RWPE2 (cell line): ENCODE results near the gene LSR.

Source experiments
- ATAC-seq: fragments of 200-7000 bp; cut with Tn5 transposase; 3 replicates; pipeline ENCODE4 v1.9.1; 2021; ENCODE audit warnings: low read depth
- DNase-seq: peaks from one replicate; pipeline ENCODE4 v3.0.0-alpha.2; 2020; ENCODE audit warnings: low spot score
- H3K27ac ChIP-seq: fragments of 450-650 bp; 2 replicates; pipeline ENCODE4 v1.5.1; 2017; ENCODE audit warnings: mild to moderate bottlenecking; ENCODE audit not compliant: poor library complexity, severe bottlenecking
- H3K27me3 ChIP-seq: fragments of 250-450 bp; sonication (Bioruptor Pico); 2 replicates; pipeline ENCODE4 v1.5.1; 2021; ENCODE audit warnings: mild to moderate bottlenecking, moderate library complexity; ENCODE audit not compliant: insufficient read depth, poor library complexity, severe bottlenecking
- H3K36me3 ChIP-seq: fragments of 250-450 bp; sonication (Bioruptor Pico); 2 replicates; pipeline ENCODE4 v1.5.1; 2020; ENCODE audit warnings: low read depth, mild to moderate bottlenecking, moderate library complexity
- H3K4me1 ChIP-seq: fragments of 250-450 bp; sonication (Bioruptor Pico); 2 replicates; pipeline ENCODE4 v1.5.1; 2021; ENCODE audit warnings: mild to moderate bottlenecking, moderate library complexity; ENCODE audit not compliant: insufficient read depth, poor library complexity, severe bottlenecking
- H3K4me3 ChIP-seq: fragments of 250-450 bp; sonication (Bioruptor Pico); 2 replicates; pipeline ENCODE4 v1.5.1; 2021; ENCODE audit warnings: mild to moderate bottlenecking, moderate library complexity; ENCODE audit not compliant: severe bottlenecking
- H3K9me3 ChIP-seq: fragments of 250-450 bp; sonication (Bioruptor Pico); 2 replicates; pipeline ENCODE4 v1.5.1; 2021; ENCODE audit warnings: mild to moderate bottlenecking, moderate library complexity; ENCODE audit not compliant: severe bottlenecking
- TF ChIP-seq, protein P1 (sequence below): fragments of 450-650 bp; IDR thresholded peaks from one replicate; pipeline ENCODE4 v1.5.1; 2017; ENCODE audit warnings: mild to moderate bottlenecking, moderate library complexity; ENCODE audit not compliant: poor library complexity, severe bottlenecking

The LSR gene

DNA sequence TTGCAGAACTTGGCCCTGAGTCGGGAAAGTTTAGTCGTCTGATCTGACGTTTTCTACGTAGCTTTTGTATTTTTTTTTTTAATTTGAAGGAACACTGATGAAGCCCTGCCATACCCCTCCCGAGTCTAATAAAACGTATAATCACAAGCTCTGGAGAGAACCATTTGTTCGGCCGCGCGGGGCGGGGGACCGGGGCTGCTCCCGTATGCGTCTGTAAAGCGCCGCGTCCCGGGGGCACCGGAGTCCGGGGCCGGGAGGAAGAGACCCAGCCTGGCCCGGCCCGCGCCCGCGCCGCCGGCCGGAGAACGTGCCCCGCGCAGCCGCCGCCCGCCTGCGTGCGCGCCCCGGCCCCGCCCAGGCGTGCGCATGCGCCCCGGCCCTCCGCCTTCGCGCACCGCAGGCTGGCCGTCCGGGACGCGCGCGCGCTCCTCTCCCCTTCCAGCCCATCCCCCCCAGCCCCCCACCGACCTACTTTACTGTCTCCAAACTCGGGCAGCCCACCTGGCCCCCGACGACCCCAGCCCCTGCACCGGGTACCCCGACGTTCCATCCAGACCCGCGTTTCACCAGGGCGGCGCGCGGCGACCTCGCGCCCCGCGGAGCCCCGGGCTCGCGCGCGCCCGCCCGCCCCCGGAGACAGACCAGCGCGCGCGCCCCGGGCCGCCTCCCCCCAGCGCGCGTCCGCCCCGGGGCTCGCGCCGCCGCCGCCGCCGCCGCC lies 19.2 kb downstream of the LSR start:
- no peaks in the 10 kb centered on the region for H3K27me3 ChIP-seq
- ATAC-seq (no peak; the same call in 1 of the 3 replicates), DNase-seq (peak; percentile 61)
- TF ChIP-seq, protein P1, sequence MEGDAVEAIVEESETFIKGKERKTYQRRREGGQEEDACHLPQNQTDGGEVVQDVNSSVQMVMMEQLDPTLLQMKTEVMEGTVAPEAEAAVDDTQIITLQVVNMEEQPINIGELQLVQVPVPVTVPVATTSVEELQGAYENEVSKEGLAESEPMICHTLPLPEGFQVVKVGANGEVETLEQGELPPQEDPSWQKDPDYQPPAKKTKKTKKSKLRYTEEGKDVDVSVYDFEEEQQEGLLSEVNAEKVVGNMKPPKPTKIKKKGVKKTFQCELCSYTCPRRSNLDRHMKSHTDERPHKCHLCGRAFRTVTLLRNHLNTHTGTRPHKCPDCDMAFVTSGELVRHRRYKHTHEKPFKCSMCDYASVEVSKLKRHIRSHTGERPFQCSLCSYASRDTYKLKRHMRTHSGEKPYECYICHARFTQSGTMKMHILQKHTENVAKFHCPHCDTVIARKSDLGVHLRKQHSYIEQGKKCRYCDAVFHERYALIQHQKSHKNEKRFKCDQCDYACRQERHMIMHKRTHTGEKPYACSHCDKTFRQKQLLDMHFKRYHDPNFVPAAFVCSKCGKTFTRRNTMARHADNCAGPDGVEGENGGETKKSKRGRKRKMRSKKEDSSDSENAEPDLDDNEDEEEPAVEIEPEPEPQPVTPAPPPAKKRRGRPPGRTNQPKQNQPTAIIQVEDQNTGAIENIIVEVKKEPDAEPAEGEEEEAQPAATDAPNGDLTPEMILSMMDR = no peak
- H3K27ac ChIP-seq = peak overlapping the region; percentile 90
- peak overlapping the region; percentile 98 for H3K4me3 ChIP-seq
- no peaks in the 10 kb centered on the region for H3K4me1 ChIP-seq
- H3K9me3 ChIP-seq = no peaks in the 10 kb centered on the region
- H3K36me3 ChIP-seq = peaks cover 35% of the 10 kb centered on the region

DNA sequence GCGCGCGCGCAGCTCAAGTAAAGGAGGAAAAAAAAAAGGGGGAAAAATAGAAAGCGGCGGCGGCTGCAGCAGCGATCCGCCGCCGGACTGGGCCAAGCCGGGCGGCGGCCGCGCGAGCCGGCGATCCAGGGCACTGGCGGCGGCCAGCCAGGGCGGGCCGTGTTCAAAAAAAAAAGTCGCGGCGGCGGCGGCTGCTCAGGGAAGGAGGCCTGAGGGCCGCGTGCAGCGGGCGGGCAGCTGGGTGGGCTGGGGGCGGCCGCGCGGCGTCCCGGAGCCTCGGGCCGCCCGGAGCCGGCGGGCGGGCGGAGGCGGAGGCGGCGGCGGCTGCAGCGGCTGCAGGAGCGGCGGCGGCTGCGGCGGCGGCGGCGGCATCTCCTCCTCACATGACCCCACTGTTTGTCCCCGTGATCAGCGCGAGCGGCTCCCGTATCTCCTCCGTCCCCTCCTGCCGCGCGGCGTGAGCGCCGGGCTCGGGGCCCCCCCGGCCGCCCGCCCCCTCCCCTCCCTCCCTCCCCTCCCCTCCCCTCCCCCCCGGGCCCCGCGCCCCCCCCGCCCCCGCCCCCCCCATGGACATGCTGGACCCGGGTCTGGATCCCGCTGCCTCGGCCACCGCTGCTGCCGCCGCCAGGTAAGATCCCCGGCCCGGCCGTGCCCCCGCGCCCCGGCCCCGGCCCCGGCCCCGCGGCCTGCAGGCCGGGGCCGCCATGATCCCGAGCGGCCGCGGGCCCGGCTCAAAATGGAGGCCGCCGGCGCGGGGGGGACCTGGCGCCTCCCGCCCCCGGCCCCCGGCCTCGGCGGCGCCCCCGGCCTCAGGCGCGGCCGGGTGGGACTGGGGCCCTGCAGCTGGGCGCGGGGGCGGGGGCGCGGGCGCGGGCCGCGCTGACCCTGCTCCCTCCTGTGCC lies 20.0 kb downstream of the LSR start, which contains the start of gene USF2:
Gene USF2 (plus strand): TSS at position 427 of the 902 bp plus-strand sequence. CDS start 140 bp downstream, at position 567.
- DNase-seq (peak; percentile 84), ATAC-seq (no peak; the same call in 2 of the 3 replicates)
- H3K36me3 ChIP-seq = peaks cover 33% of the 10 kb centered on the region
- peak within 1 kb of the TSS; percentile 90 for H3K27ac ChIP-seq
- no peaks in the 10 kb centered on the region for H3K9me3 ChIP-seq
- no peaks in the 10 kb centered on the region for H3K27me3 ChIP-seq
- TF ChIP-seq, protein P1 = no peak
- H3K4me1 ChIP-seq = no peaks in the 10 kb centered on the region
- peak within 1 kb of the TSS; percentile 98 for H3K4me3 ChIP-seq

DNA sequence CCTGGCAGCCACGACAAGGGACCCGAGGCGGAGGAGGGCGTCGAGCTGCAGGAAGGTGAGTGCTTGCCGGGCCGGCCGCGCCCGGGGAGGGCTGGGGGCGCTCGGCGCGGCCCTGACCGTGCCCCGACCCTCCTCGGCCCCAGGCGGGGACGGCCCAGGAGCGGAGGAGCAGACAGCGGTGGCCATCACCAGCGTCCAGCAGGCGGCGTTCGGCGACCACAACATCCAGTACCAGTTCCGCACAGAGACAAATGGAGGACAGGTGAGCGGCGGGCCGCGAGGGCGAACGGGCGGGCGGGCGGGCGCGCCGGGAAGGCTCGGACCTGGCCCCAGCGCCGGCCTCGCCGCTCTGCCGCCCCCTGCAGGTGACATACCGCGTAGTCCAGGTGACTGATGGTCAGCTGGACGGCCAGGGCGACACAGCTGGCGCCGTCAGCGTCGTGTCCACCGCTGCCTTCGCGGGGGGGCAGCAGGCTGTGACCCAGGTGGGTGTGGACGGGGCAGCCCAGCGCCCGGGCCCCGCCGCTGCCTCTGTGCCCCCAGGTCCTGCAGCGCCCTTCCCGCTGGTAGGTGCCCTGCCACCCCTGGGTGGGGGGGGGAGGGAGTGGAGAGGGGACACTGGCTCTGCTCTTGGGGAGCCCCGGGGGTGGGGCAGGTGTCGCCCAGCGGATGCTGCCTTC lies 20.8 kb downstream of the LSR start:
- H3K27me3 ChIP-seq = no peaks in the 10 kb centered on the region
- peak overlapping the region; percentile 98 for H3K4me3 ChIP-seq
- TF ChIP-seq, protein P1 = peak; percentile 90
- no peak for DNase-seq
- peak; percentile 76 for ATAC-seq
- H3K36me3 ChIP-seq = peaks cover 33% of the 10 kb centered on the region
- peak overlapping the region; percentile 90 for H3K27ac ChIP-seq
- H3K4me1 ChIP-seq = no peaks in the 10 kb centered on the region
- no peaks in the 10 kb centered on the region for H3K9me3 ChIP-seq

DNA sequence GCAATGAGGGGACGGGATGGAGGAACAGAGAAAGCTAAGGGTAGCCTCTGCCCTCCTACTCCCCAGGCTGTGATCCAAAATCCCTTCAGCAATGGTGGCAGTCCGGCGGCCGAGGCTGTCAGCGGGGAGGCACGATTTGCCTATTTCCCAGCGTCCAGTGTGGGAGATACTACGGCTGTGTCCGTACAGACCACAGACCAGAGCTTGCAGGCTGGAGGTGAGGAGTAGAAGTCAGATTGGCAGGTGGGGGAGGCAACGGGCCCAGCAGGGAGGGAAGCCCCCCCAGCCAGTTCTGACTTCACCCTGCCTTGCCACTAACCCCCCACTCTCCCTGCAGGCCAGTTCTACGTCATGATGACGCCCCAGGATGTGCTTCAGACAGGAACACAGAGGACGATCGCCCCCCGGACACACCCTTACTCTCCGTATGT lies 21.6 kb downstream of the LSR start:
- no peaks in the 10 kb centered on the region for H3K9me3 ChIP-seq
- no peaks in the 10 kb centered on the region for H3K27me3 ChIP-seq
- no peak for DNase-seq
- H3K4me1 ChIP-seq = no peaks in the 10 kb centered on the region
- TF ChIP-seq, protein P1 = no peak
- no peak overlapping the region for H3K27ac ChIP-seq
- no peak for ATAC-seq
- H3K4me3 ChIP-seq = no peak overlapping the region
- H3K36me3 ChIP-seq = peaks cover 34% of the 10 kb centered on the region
